ENCODE data around the gene CCDC81.

DNA sequence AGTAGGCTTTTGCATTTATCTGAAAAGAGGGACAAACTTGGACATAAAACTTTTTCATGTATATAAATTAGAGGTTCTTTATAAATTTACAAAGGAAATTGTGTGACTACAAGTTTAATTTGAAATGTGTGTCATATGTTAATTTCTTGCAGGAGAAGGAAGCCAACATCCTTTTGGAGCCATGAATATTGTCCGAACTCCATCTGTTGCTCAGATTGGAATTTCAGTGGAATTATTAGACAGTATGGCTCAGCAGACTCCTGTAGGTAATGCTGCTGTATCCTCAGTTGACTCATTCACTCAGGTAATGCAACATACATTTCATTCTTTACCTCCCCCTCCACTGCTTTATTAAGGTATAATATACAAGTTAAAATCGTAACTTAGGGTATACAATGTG, 37.5 kb upstream of the CCDC81 start:
- TF ChIP-seq, protein P1, sequence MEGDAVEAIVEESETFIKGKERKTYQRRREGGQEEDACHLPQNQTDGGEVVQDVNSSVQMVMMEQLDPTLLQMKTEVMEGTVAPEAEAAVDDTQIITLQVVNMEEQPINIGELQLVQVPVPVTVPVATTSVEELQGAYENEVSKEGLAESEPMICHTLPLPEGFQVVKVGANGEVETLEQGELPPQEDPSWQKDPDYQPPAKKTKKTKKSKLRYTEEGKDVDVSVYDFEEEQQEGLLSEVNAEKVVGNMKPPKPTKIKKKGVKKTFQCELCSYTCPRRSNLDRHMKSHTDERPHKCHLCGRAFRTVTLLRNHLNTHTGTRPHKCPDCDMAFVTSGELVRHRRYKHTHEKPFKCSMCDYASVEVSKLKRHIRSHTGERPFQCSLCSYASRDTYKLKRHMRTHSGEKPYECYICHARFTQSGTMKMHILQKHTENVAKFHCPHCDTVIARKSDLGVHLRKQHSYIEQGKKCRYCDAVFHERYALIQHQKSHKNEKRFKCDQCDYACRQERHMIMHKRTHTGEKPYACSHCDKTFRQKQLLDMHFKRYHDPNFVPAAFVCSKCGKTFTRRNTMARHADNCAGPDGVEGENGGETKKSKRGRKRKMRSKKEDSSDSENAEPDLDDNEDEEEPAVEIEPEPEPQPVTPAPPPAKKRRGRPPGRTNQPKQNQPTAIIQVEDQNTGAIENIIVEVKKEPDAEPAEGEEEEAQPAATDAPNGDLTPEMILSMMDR (conservative IDR thresholded peaks at IDR 0.05 in 1 of 2, IDR thresholded peaks at IDR 0.05 in 1 of 2; ENCODE audit: extremely low read depth in 1 of 2, insufficient read depth in 1 of 2, low read depth in 1 of 2, low read length in 2 of 2): no peak
- no peak for TF ChIP-seq EZH2 (IDR thresholded peaks at IDR 0.05; ENCODE audit: borderline replicate concordance, low read length)
